GM18502 (cell line): Measurements from ENCODE around the gene TMEM63A.
"Not testable (repeated sequence)": the region's sequence is repeated elsewhere in the genome, so short reads cannot be mapped to it uniquely, and the experiment has no call there.

Experiments used
- ATAC-seq: cut with Tn5 transposase; IDR thresholded peaks from one replicate; pipeline ENCODE4 v1.9.1; 2021; ENCODE audit warnings: mild to moderate bottlenecking; ENCODE audit not compliant: unreplicated experiment, poor library complexity

The TMEM63A gene

GRCh38 chr1:225824533-225824941 is 57.6 kb downstream of the TMEM63A start:
- ATAC-seq, result no peak

- no peak for ATAC-seq
Observed at GRCh38 chr1:225823811-225824261, 58.3 kb downstream of the TMEM63A start.

- ATAC-seq, result no peak
Observed at GRCh38 chr1:225822655-225823403, 59.4 kb downstream of the TMEM63A start.

GRCh38 chr1:225820522-225821120 is 61.6 kb downstream of the TMEM63A start:
- ATAC-seq, result no peak

GRCh38 chr1:225819346-225820192 is 62.6 kb downstream of the TMEM63A start:
- ATAC-seq, result no peak

GRCh38 chr1:225818229-225818628 is 64.0 kb downstream of the TMEM63A start:
- ATAC-seq, result no peak

- ATAC-seq, result no peak
Observed at GRCh38 chr1:225817611-225818061, 64.5 kb downstream of the TMEM63A start.

GRCh38 chr1:225816643-225817538 is 65.3 kb downstream of the TMEM63A start:
- no peak for ATAC-seq

GRCh38 chr1:225815526-225816178 is 66.5 kb downstream of the TMEM63A start:
- ATAC-seq, result no peak

- not testable (repeated sequence) for ATAC-seq
Observed at GRCh38 chr1:225815090-225815489, 67.1 kb downstream of the TMEM63A start.

- ATAC-seq, result no peak
Observed at GRCh38 chr1:225814381-225814780, 67.8 kb downstream of the TMEM63A start.

- ATAC-seq, result no peak
Observed at GRCh38 chr1:225813214-225813964, 68.8 kb downstream of the TMEM63A start.

- ATAC-seq, result no peak
Observed at GRCh38 chr1:225812488-225813213, 69.5 kb downstream of the TMEM63A start.

GRCh38 chr1:225811622-225812487 is 70.3 kb downstream of the TMEM63A start:
- no peak for ATAC-seq

GRCh38 chr1:225810579-225811538 is 71.3 kb downstream of the TMEM63A start:
- ATAC-seq, result not testable (repeated sequence)
